Measurements from ENCODE around the gene GRAMD1C.
"Not testable (repeated sequence)": the region's sequence is repeated elsewhere in the genome, so short reads cannot be mapped to it uniquely, and the experiment has no call there.

GRAMD1C gene

DNA sequence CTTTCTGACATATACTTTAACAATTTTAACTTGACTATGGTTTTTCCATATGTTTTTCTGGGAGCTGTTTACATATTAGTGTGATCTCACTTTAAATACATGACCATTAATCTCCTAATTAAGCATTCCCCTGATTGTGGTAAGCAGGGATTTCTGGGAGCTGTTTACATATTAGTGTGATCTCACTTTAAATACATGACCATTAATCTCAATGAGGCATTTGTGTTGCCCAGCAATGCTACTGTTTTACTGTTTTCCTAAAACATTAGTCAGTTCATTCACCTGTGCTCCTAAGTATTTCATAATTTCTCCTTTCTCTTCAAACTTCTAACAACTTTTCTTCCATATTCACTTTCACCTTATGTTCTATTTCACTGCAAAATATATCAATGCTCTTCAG, 3.6 kb upstream of the GRAMD1C start:
- DNase-seq (ENCODE audit: extremely low read depth, low read depth), result no peak
- TF ChIP-seq, protein P1, sequence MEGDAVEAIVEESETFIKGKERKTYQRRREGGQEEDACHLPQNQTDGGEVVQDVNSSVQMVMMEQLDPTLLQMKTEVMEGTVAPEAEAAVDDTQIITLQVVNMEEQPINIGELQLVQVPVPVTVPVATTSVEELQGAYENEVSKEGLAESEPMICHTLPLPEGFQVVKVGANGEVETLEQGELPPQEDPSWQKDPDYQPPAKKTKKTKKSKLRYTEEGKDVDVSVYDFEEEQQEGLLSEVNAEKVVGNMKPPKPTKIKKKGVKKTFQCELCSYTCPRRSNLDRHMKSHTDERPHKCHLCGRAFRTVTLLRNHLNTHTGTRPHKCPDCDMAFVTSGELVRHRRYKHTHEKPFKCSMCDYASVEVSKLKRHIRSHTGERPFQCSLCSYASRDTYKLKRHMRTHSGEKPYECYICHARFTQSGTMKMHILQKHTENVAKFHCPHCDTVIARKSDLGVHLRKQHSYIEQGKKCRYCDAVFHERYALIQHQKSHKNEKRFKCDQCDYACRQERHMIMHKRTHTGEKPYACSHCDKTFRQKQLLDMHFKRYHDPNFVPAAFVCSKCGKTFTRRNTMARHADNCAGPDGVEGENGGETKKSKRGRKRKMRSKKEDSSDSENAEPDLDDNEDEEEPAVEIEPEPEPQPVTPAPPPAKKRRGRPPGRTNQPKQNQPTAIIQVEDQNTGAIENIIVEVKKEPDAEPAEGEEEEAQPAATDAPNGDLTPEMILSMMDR (IDR thresholded peaks at IDR 0.05; ENCODE audit: low read depth, low read length), result no peak

DNA sequence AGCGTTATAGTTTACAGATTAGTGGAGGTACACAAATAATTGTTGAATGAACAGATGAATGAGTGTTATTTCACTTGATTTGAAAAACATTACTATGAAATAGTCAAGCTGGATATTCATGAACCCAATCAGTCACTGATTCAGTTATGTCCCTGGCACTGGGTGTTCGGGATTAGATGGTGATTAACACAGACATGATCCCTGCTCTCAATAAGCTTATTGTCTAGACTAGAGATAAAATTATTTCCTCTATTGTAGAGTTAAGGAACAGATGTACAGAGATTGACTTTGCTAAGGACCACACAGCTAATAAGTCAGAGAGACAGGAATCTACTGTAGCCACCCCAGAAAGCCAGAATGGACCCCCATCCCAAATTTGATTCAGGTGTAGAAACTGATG, 963 bp downstream of the GRAMD1C start:
- TF ChIP-seq, protein P1 (IDR thresholded peaks at IDR 0.05; ENCODE audit: low read depth, low read length), result no peak
- no peak for DNase-seq (ENCODE audit: extremely low read depth, low read depth)

DNA sequence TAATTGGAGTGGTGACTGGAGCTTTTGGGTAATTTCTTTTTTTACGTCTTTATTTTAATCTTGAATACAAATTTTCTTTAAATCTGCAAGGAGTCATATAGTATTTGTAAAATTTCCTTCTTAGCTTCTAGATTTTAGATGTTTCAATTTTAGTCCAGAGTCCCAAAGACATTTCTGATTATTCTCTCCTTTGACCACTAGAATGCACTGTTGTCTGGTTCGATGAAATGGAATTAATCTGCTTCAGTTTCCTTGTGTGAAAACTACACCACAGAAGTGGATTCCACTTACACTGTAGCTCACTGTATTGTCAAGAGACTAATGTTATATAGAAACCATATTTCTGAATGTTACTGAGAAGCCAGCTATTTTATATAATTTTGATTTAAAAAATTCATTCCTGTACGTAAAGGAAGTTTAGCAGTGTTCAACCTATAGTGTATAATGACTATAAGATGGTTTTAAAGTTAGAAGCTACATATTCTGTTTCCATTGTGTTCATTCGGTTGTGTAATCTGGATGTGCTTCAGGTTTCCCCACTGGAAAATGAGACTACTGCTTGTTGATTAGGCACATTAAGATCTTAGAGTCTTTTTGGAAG, 6.1 kb downstream of the GRAMD1C start:
- TF ChIP-seq, protein P1 (IDR thresholded peaks at IDR 0.05; ENCODE audit: low read depth, low read length), result peak; percentile 62
- no peak for DNase-seq (ENCODE audit: extremely low read depth, low read depth)

DNA sequence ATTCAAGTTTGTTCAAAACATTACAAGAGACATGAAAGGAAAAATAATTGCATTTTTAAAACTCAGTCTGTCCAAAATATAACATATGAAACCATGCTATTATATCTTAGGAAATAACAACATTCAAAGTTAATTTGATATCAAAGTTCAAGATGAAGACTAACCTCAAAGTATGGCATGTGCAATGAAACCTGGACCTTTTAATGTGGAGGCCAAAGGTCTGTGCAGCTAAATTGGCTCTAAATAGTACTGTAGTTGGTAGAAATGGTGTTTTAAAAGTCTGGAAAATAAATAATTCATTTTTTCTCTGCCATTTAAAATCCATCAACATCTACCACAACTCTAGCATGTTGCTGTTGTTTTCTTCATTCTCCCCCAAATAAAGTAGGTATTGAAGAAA, 8.7 kb downstream of the GRAMD1C start:
- no peak for DNase-seq (ENCODE audit: extremely low read depth, low read depth)
- TF ChIP-seq, protein P1 (IDR thresholded peaks at IDR 0.05; ENCODE audit: low read depth, low read length), result no peak

DNA sequence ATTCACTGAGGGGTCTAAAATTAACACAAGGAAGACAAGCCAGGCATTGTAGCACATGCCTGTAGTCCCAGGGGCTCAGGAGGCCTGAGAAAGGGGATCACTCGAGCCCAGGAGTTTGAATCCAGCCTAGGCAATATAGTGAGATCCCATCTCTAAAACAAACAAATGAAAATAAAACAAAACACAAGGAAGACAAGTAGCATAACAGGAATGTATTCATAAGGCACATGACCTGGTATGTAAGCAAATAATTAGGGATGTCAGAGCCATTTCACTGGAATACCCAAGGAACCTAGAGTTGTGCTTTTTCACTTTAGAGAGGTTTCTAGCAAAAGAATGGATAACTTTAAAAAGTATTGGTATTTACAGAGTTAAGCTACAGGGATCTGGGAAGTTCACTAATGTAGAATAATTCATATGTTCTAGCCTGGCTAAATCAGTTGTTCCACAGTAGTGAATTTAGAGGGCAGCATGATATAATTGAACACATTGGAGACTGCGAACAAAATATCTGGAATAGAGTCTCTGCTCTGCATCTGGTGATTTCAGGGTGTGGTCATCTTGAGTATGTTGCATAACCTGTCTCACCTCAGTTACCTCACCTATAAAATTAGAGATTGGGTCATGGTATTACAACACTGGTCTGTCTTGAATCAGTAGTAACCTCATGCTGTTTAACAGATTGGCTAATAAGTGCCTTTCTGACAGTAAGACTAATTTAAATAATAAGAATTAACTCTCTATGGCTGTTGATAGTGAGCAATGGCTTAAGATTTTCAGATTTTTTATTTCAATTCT, 9.3 kb downstream of the GRAMD1C start:
- no peak for DNase-seq (ENCODE audit: extremely low read depth, low read depth)
- TF ChIP-seq, protein P1 (IDR thresholded peaks at IDR 0.05; ENCODE audit: low read depth, low read length), result no peak

DNA sequence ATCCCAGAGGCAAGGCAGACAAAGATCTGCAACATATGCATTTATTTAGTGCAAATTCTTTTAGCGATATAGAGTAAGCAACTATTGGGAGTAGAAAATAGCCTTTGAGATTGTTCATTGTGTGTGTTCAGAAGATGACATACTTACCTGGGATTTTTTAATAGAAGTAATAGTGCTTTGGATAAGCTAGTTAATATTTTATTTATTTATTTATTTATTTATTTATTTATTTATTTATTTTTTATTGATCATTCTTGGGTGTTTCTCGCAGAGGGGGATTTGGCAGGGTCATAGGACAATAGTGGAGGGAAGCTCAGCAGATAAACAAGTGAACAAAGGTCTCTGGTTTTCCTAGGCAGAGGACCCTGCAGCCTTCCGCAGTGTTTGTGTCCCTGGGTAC, 10.5 kb downstream of the GRAMD1C start:
- not testable (repeated sequence) for DNase-seq (ENCODE audit: extremely low read depth, low read depth)

DNA sequence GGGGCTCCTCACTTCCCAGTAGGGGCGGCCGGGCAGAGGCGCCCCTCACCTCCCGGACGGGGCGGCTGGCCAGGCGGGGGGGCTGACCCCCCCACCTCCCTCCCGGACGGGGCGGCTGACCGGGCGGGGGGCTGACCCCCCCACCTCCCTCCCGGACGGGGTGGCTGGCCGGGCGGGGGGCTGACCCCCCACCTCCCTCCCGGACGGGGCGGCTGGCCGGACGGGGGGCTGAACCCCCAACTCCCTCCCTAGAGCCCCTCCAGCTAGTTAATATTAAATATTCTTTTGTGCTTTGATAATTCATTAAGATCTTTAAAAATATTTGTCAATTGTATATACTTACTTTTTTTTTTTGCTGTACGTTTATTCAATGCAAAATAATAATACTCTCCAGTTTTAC, 11.3 kb downstream of the GRAMD1C start:
- not testable (repeated sequence) for DNase-seq (ENCODE audit: extremely low read depth, low read depth)

DNA sequence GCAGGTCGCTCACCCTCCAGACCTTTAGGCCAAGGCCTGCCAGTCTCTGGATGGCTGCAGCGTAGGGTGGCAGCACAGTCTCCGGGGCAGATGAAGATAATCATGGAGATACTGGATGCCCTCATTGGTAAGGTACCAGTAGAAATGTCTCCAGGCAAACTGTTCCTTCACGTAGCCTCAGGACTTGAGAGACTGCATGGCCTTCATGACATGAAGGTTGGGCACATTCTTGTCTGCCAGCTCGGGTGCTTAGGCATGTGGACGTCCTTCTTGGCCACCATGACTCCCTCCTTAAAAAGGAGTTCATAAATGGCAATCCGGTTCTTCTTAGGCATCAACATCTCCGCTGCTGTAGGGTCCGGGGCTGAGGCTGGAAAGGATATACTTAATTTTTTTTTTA, 11.8 kb downstream of the GRAMD1C start:
- DNase-seq (ENCODE audit: extremely low read depth, low read depth), result not testable (repeated sequence)

DNA sequence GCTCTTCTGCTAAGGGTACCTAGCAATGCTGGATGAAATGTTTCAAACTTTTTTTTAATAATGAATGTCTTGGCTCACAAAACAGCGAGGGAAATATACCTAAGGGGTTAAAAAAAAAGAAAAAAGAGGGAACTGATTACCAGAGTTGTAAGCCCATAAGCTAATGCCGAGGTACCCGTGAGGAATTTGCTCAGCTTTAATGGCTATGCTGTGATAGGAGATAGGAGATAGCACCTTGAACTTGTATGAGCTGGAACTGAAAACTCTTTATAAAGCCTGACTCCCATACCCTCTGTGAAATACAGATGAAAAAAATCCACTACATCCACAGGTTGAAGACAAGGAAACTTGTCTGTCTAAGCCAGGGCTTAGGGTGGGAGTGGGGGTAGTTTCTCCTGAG, 13.9 kb downstream of the GRAMD1C start:
- DNase-seq (ENCODE audit: extremely low read depth, low read depth), result no peak
- TF ChIP-seq, protein P1 (IDR thresholded peaks at IDR 0.05; ENCODE audit: low read depth, low read length), result no peak

All from AG09319 (cell line).